Esophagus muscularis mucosa (tissue), 4 donors: ENCODE results near the gene TRIM4. TPM values are rescaled to one million over a fixed set of nuclear protein-coding genes. Genes with fewer than 3 reads are reported as not detected.
"Not testable (repeated sequence)": the region's sequence is repeated elsewhere in the genome, so short reads cannot be mapped to it uniquely, and the experiment has no call there.

ENCODE experiments used
- DNase-seq: peaks from one replicate; pipeline ENCODE4 v3.0.0-alpha.2; 2017; ENCODE audit errors: extremely low spot score
- H3K27ac ChIP-seq, 4 donors: fragments of 200-600 bp; sonication (generic); replicated peaks in 1 of 4; 1 replicate in 3 of 4; 2 replicates in 1 of 4; pipeline ENCODE4 v1.5.1; 2016 to 2019; ENCODE audit warnings: mild to moderate bottlenecking in 1 of 4
- H3K27me3 ChIP-seq, 4 donors: fragments of 200-600 bp; sonication (generic); one replicate each; pipeline versions ENCODE4 v1.5.1 to v1.6.0; 2016 to 2019
- H3K36me3 ChIP-seq, 4 donors: fragments of 200-600 bp; sonication (generic); one replicate each; pipeline ENCODE4 v1.5.1; 2016 to 2019
- H3K4me1 ChIP-seq, 4 donors: fragments of 200-600 bp; sonication (generic); one replicate each; pipeline ENCODE4 v1.5.1; 2016 to 2019
- H3K4me3 ChIP-seq, 4 donors: fragments of 200-600 bp; sonication (generic); 1 replicate in 2 of 4; 2 replicates in 2 of 4; pipeline ENCODE4 v1.5.1; 2016 to 2019; ENCODE audit warnings: mild to moderate bottlenecking in 4 of 4, moderate library complexity in 1 of 4
- H3K9me3 ChIP-seq, 4 donors: fragments of 200-600 bp; sonication (generic); 1 replicate in 3 of 4; 2 replicates in 1 of 4; pipeline ENCODE4 v1.5.1; 2016 to 2019
- EP300 ChIP-seq: sonication (generic); formaldehyde crosslinking; IDR thresholded peaks from one replicate; pipeline ENCODE4 v1.6.1; 2017; ENCODE audit warnings: antibody characterized with exemption
- POLR2A ChIP-seq: fragments of 450-650 bp; IDR thresholded peaks from one replicate; pipeline ENCODE4 v1.6.1; 2017; ENCODE audit warnings: antibody characterized with exemption, moderate library complexity, mild to moderate bottlenecking, low read depth
- POLR2AphosphoS5 ChIP-seq, 2 donors: sonication (generic); formaldehyde crosslinking; IDR thresholded peaks; one replicate each; pipeline ENCODE4 v1.6.1; 2017; ENCODE audit warnings: antibody characterized with exemption in 2 of 2
- WGBS: methylation state at CpG from one replicate; pipeline ENCODE4 v1.1.5; 2018; 5-methylcytosine and 5-hydroxymethylcytosine counted together
- intact Hi-C: fragments of 100-400 bp; cut with DNase I; formaldehyde crosslinking; loops from one replicate; pipeline ENCODE4 v1.15.1; 2023
- total RNA-seq, 4 donors: library from RNA; depleted of rRNA; stranded (reverse); fragments of >200 nt; gene quantifications; one replicate each; pipeline versions ENCODE4 v1.1.0 to v1.2.1, GENCODE V29; 2016
- TF ChIP-seq, protein P1 (sequence below), 3 experiments: fragments of 200-600 bp in 2 of 3; fragments of 450-650 bp in 1 of 3; sonication (generic) in 2 of 3; IDR thresholded peaks; one replicate each; pipeline ENCODE4 v1.5.1; 2017 to 2019; ENCODE audit warnings: antibody characterized with exemption in 3 of 3, mild to moderate bottlenecking in 2 of 3, moderate library complexity in 1 of 3

Gene TRIM4
- total RNA-seq, 4 donors from 2014 or later: 21.2 to 27.8 (median 24.7) TPM

DNA sequence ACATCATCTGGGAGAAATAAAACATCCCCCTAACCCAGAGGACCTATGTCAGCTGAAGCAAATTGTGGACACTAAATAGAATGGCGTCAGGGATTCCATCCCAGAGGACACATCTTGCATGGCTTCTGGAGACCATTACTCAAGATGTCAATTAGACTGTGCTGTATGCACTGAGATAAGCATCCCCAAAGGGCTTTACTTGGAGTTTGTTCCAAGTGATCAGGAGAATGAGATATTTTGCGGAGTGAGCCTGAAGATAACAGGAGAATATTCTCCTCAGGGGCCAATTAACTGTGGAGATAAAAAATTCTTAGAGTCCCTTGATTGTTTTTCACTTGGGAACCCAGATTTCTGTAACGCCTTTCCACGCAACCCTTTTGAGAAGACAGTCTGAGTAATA, 38.0 kb downstream of the TRIM4 start:
- no peaks in the 10 kb centered on the region for H3K9me3 ChIP-seq
- no peak for DNase-seq
- H3K4me3 ChIP-seq: no peak overlapping the region
- 78% methylated on average over 4 of the region's 4 CpGs for WGBS
- no peaks in the 10 kb centered on the region for H3K4me1 ChIP-seq
- intact Hi-C loops: no loop called here
- no peak overlapping the region for H3K27ac ChIP-seq
- no peaks in the 10 kb centered on the region for H3K36me3 ChIP-seq
- no peaks in the 10 kb centered on the region for H3K27me3 ChIP-seq
- TF ChIP-seq POLR2AphosphoS5 (IDR thresholded peaks at IDR 0.05) (no peak), POLR2A (no peak), EP300 (no peak)
- TF ChIP-seq, protein P1, sequence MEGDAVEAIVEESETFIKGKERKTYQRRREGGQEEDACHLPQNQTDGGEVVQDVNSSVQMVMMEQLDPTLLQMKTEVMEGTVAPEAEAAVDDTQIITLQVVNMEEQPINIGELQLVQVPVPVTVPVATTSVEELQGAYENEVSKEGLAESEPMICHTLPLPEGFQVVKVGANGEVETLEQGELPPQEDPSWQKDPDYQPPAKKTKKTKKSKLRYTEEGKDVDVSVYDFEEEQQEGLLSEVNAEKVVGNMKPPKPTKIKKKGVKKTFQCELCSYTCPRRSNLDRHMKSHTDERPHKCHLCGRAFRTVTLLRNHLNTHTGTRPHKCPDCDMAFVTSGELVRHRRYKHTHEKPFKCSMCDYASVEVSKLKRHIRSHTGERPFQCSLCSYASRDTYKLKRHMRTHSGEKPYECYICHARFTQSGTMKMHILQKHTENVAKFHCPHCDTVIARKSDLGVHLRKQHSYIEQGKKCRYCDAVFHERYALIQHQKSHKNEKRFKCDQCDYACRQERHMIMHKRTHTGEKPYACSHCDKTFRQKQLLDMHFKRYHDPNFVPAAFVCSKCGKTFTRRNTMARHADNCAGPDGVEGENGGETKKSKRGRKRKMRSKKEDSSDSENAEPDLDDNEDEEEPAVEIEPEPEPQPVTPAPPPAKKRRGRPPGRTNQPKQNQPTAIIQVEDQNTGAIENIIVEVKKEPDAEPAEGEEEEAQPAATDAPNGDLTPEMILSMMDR (IDR thresholded peaks at IDR 0.05): no peak

DNA sequence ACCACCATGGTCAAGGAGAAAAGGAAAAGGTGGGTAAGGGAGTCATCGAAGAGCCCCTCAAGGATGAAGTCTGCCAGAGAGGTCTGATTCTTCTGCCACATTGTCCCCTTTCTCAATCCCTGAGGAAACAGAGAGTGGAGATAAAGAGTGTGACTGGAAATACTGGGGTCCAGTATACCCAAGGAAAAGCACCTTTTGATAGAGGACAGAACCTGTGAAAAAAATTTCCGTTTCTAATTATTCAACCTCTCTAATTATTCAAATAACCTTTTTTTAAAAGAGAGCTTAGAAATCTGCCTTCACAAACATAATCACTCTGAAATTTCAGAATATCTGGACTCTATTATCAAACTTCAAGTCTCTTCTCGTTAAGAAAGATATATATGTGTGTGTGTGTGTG, 42.4 kb downstream of the TRIM4 start, which contains the start of gene OR2AE1:
OR2AE1 (minus strand) TSS at position 101 of the 400 bp plus-strand sequence; CDS start at position 101, 0 bp downstream.
- TF ChIP-seq, protein P1 (IDR thresholded peaks at IDR 0.05): no peak
- TF ChIP-seq POLR2A (no peak), EP300 (no peak), POLR2AphosphoS5 (IDR thresholded peaks at IDR 0.05) (no peak)
- Histone ChIP-seq H3K4me1 (no peaks in the 10 kb centered on the region), H3K4me3 (no peak within 1 kb of the TSS), H3K27ac (no peak within 1 kb of the TSS), H3K9me3 (no peaks in the 10 kb centered on the region), H3K36me3 (no peaks in the 10 kb centered on the region), H3K27me3 (no peaks in the 10 kb centered on the region)
- WGBS: 90% methylated on average over 3 of the region's 3 CpGs
- no peak for DNase-seq
- intact Hi-C loops: no loop called here

DNA sequence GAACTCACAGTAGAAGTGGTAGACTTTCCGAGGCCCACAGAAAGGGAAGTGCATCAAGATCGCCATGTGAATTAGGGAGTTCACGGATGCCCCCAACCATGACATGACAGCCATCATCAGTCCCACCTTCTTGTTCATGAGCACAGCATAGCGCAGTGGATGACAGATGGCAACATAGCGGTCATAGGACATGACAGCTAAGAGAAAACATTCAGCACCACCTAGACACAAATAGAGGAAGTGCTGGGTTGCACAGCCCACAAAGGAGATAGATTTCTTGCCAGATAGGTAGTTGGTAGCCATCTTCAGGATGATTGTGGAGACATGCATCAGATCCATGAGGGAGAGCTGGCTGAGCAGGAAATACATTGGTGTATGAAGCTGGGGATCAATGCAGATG, 42.8 kb downstream of the TRIM4 start:
- no peak for TF ChIP-seq POLR2AphosphoS5 (IDR thresholded peaks at IDR 0.05)
- no peak for TF ChIP-seq EP300
- TF ChIP-seq, protein P1 (IDR thresholded peaks at IDR 0.05): no peak
- TF ChIP-seq POLR2A: no peak
- Histone ChIP-seq H3K36me3 (no peaks in the 10 kb centered on the region), H3K27ac (no peak overlapping the region), H3K4me3 (no peak overlapping the region), H3K27me3 (no peaks in the 10 kb centered on the region), H3K9me3 (no peaks in the 10 kb centered on the region), H3K4me1 (no peaks in the 10 kb centered on the region)
- WGBS: 93% methylated on average over 5 of the region's 5 CpGs
- intact Hi-C loops: no loop called here
- no peak for DNase-seq

DNA sequence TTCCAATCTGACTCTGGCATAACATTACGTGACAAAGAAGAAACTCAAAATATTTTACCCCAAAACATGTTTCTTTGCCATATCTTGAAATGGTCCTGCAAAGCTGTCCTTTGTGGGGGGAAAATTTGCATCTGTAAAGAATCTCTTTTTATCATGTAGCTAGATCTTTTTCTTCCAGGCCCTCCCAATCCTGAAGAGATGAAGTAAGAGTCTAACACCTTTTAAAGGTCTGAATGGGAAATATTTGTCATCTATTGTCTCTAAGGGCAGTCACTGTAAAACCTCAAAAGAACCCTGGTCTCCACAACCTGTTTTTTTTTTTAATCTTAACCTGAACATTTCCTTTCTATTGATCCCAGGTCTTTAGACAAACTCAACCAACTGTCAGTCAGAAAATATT, 51.1 kb downstream of the TRIM4 start:
- H3K27me3 ChIP-seq: no peaks in the 10 kb centered on the region
- H3K4me3 ChIP-seq: no peak overlapping the region
- peaks cover 0 to 10% (median 9%) of the 10 kb centered on the region in 4 donors for H3K9me3 ChIP-seq
- 80% methylated on average over 1 of the region's 1 CpG for WGBS
- no peak for DNase-seq
- intact Hi-C loops: no loop called here
- no peaks in the 10 kb centered on the region for H3K4me1 ChIP-seq
- H3K27ac ChIP-seq: no peak overlapping the region
- TF ChIP-seq POLR2A (no peak), EP300 (no peak), POLR2AphosphoS5 (IDR thresholded peaks at IDR 0.05) (no peak)
- TF ChIP-seq, protein P1 (IDR thresholded peaks at IDR 0.05): no peak
- H3K36me3 ChIP-seq: no peaks in the 10 kb centered on the region

DNA sequence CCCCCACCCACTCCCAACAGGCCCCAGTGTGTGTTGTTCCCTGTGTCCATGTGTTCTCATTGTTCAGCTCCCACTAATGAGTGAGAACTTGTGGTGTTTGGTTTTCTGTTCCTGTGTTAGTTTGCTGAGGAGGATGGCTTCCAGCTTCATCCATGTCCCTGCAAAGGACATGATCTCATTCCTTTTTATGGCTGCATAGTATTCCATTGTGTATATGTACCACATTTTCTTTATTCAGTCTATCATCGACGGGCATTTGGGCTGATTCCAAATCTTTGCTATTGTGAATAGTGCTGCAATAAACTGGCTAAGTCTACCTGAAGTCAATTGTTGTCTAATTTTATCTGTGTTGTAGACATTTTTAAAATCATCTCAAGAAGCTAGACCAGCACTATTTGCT, 51.9 kb downstream of the TRIM4 start:
- H3K4me3 ChIP-seq, intact Hi-C loops, H3K27me3 ChIP-seq, H3K27ac ChIP-seq, DNase-seq, H3K36me3 ChIP-seq, H3K4me1 ChIP-seq, H3K9me3 ChIP-seq: not testable (repeated sequence)
- 93% methylated on average over 2 of the region's 2 CpGs for WGBS
